ENCODE data around the gene IL18.
"Not testable (repeated sequence)": the region's sequence is repeated elsewhere in the genome, so short reads cannot be mapped to it uniquely, and the experiment has no call there.

IL18 gene

DNA sequence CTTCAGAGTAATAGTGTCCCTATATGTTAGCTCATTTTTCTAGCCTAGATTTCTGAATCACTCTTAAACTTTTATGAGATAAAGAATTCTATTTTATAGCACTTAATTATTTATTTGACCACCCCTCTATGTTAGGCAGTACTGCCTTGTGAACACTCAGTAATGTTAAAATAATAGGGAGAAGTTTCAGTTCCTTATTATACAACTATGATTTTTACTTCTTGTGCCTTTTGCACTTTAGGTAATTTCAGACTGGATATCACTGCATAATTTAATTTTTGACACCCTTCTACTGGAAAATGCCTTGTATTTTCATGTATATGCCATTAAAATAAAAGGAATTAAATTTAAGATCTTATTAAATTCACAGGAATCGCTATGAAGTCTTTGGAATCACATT lies 14.5 kb upstream of the IL18 start:
- Mint-ChIP-seq H3K4me3 (no peak overlapping the region), H3K4me1 (peaks cover 37% of the 10 kb centered on the region), H3K27me3 (peaks cover 14% of the 10 kb centered on the region), H3K27ac (no peak overlapping the region), H3K36me3 (no peaks in the 10 kb centered on the region), H3K9me3 (no peaks in the 10 kb centered on the region)
- ATAC-seq = peak; percentile 25

DNA sequence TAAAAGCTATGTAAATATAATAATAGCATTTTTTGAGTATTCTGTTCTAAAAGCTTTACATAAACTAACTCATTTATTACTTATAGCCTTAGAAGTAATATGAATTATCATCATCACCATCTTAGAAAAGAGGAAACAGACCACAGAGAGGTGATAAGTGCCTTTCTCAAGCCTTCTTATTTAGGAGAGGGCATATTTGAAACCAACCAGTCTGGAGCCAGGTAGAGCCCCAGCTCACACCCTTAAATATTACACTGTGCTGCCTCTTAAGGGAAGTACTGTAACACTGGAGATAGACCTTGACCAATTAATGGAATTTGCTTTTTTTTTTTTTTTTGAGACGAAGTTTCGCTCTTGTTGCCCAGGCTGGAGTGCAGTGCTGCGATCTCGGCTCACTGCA lies 13.7 kb upstream of the IL18 start:
- peaks cover 14% of the 10 kb centered on the region for H3K27me3 Mint-ChIP-seq
- H3K4me1 Mint-ChIP-seq = peaks cover 30% of the 10 kb centered on the region
- H3K36me3 Mint-ChIP-seq = no peaks in the 10 kb centered on the region
- H3K9me3 Mint-ChIP-seq = no peaks in the 10 kb centered on the region
- H3K4me3 Mint-ChIP-seq = no peak overlapping the region
- H3K27ac Mint-ChIP-seq = no peak overlapping the region
- no peak for ATAC-seq

DNA sequence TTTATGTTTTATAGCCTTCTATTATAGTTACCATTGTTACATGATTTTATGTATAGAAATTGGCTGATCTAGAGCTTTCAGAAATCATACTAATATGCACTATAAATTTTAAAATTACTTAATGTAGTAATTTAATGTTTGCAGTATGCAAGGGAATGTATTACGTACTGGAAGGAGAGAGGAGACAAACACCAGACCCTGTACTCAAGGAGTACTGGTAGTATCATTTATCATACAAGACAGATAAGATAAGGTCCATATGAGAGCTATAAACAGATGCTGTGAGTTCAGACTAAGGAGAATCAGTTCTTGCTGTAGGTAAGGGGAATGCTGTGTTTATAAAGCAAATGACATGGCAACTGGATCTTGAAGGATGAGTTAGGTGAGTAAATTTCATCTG lies 12.2 kb upstream of the IL18 start:
- Mint-ChIP-seq H3K27ac (no peak overlapping the region), H3K36me3 (no peaks in the 10 kb centered on the region), H3K4me3 (no peak overlapping the region), H3K4me1 (peaks cover 28% of the 10 kb centered on the region), H3K27me3 (peaks cover 14% of the 10 kb centered on the region), H3K9me3 (no peaks in the 10 kb centered on the region)
- ATAC-seq = no peak

DNA sequence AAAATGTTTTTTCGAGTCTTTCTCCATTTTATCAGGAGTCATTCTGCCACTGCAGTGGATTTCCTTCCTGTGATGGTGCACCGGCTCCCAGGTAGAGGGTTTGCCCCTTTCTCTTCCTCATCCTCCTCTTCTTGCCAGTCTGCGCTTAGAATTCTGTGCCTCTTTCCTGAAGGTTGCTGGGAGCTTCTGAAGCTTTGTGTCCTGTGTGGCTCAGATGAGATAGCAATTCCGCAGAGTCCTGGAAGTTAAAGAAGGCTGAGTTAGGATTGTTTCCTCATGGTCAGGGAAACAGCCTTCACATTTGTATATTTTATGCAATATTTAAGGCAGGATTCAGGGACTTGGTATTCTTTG lies 11.7 kb upstream of the IL18 start:
- no peaks in the 10 kb centered on the region for H3K36me3 Mint-ChIP-seq
- H3K4me1 Mint-ChIP-seq = peaks cover 28% of the 10 kb centered on the region
- H3K4me3 Mint-ChIP-seq = peak overlapping the region; percentile 71
- no peak for ATAC-seq
- H3K27me3 Mint-ChIP-seq = peaks cover 14% of the 10 kb centered on the region
- no peaks in the 10 kb centered on the region for H3K9me3 Mint-ChIP-seq
- H3K27ac Mint-ChIP-seq = peak overlapping the region; percentile 60

DNA sequence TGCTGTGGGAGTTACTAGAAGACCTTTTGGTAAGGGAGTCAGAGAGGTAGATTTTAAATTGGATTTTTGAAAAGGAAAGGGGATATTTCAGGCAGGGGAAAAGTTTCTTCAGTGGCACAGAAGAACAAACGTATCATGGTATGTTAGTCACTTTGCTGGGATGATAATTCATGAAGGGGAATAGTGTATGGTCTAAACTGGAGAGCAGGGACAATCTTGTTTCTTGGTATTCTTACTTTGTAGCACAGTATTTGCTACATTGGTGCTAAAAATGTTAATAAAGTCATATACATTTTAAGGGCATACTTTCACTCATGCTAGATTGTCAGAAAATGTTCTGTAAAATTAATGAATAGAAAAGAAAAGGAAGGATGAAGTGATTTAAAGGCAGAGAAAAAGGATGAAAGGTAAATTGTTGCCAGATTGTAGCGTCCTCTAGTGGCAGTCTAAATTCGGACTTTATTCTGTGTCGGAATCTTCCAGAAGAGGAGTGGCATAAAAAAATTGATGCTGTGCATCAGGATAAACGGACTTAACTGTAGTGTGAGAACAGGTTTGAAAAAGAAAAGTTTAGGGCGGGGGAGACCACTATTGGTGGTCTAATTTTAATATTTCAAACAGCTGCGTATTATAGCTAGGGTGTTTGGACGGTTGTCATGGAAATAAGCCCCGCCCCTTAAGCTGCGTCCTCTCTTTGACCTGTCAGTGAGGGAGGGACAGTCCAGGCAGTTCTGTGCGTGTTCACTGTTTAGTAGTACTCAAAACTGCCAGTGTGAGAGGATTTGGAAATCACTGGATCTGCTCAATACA lies 11.1 kb upstream of the IL18 start, which contains the start of gene BCO2:
BCO2 (plus strand) TSS at position 724 of the 810 bp plus-strand sequence. CDS start 90 bp downstream, outside the sequence.
- H3K27ac Mint-ChIP-seq = peak within 1 kb of the TSS; percentile 60
- H3K27me3 Mint-ChIP-seq = peaks cover 14% of the 10 kb centered on the region
- ATAC-seq = peak; percentile 59
- H3K4me3 Mint-ChIP-seq = peak within 1 kb of the TSS; percentile 71
- H3K9me3 Mint-ChIP-seq = no peaks in the 10 kb centered on the region
- peaks cover 27% of the 10 kb centered on the region for H3K4me1 Mint-ChIP-seq
- H3K36me3 Mint-ChIP-seq = no peaks in the 10 kb centered on the region

DNA sequence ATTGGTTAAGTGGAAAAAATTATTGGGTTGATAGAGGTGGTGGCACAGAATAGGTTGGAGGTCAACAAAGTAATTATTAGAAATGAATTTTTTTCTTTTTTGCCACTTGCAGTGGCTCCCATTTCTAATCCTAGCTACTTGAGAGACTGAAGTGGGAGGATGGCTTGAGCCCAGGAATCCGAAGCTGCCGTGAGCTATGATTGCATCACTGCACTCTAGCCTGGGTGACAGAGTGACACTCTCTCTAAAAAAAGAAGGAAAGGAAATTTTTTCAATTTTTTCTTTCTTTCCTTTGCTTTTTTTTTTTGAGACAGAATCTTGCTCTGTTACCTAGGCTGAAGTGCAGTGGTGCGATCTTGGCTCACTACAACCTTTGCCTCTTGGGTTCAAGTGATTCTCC lies 9.3 kb upstream of the IL18 start:
- no peak overlapping the region for H3K4me3 Mint-ChIP-seq
- no peak for ATAC-seq
- H3K27me3 Mint-ChIP-seq = peaks cover 14% of the 10 kb centered on the region
- H3K9me3 Mint-ChIP-seq = no peaks in the 10 kb centered on the region
- H3K36me3 Mint-ChIP-seq = no peaks in the 10 kb centered on the region
- H3K4me1 Mint-ChIP-seq = peaks cover 12% of the 10 kb centered on the region
- no peak overlapping the region for H3K27ac Mint-ChIP-seq

DNA sequence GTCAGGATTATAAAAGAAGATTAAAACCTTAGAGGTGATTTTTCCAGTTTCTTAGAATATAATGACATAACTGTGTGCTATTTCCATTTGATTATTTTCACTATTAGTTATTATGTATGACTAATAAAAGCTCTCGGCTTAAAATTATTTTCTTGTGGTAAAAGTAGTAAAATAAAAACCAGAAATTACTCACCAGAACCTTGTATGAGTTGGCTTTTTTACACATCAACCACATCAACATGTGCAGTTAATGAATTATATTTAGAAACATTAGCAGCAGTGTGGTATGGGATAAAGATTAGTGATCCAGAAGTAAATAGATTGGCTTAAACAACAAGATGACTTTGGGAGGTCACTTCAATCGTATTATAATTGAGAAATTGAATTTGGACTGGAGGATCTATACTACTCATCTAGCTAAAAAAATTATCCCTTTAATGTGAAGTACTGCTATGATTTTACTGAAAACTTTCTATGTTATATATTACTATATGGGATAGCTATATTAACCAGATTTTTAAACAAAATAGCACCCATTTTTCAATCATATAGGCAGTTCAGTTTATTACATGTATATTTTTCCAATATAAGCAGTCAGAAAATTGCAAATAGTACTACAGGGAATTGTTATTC lies 8.6 kb upstream of the IL18 start:
- Mint-ChIP-seq H3K27me3 (peaks cover 19% of the 10 kb centered on the region), H3K36me3 (no peaks in the 10 kb centered on the region), H3K4me3 (no peak overlapping the region), H3K4me1 (peaks cover 12% of the 10 kb centered on the region), H3K27ac (no peak overlapping the region), H3K9me3 (no peaks in the 10 kb centered on the region)
- ATAC-seq = no peak

DNA sequence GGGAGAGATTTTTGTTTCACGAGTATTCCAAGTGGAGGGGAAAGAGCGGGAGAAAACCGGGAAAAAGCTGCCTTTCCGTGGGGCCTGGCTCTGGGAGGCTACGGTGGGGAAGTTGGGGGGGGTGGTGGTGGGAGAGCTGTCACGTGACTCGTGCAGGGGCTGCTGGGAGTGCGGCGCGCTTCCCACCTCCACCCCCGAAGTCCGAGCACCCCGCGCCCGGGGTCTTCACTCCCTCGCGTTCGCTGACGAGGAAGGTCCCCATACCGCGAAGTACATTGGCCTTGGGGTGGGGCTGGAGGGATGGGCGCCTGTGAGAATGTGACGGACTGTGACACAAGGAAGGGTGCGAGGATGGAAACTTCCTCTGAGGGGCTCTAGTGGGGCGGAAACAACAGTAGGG lies 3.3 kb upstream of the IL18 start, which contains the start of gene TEX12:
TEX12 (plus strand) TSS at position 228 of the 400 bp plus-strand sequence. CDS start 1,897 bp downstream, outside the sequence.
- no peak within 1 kb of the TSS for H3K4me3 Mint-ChIP-seq
- peaks cover 5% of the 10 kb centered on the region for H3K4me1 Mint-ChIP-seq
- no peak for ATAC-seq
- H3K27me3 Mint-ChIP-seq = peaks cover 33% of the 10 kb centered on the region
- no peaks in the 10 kb centered on the region for H3K9me3 Mint-ChIP-seq
- H3K27ac Mint-ChIP-seq = no peak within 1 kb of the TSS
- H3K36me3 Mint-ChIP-seq = peaks cover 2% of the 10 kb centered on the region

DNA sequence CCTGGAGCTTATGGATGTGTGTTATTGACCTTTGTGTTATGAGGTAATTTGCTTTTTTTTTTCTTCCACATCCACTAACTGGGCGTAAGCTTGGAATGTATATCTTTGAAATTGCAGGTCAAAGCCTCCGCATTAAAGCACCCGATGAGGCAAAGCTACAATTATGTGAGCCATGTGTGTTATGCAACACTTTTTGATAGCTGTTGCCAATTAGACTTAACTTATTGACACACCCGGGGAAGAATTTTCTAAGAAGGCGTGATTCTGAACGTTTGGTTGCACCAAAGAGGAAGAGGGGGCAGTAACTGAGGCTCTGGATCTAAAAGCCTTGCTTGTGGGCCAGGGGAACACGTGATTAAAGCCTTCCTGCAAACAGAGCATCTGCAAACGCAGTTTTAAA lies 2.7 kb upstream of the IL18 start:
- ATAC-seq = no peak
- H3K27me3 Mint-ChIP-seq = peaks cover 38% of the 10 kb centered on the region
- H3K4me3 Mint-ChIP-seq = no peak overlapping the region
- no peak overlapping the region for H3K27ac Mint-ChIP-seq
- H3K4me1 Mint-ChIP-seq = peaks cover 5% of the 10 kb centered on the region
- H3K36me3 Mint-ChIP-seq = peaks cover 6% of the 10 kb centered on the region
- no peaks in the 10 kb centered on the region for H3K9me3 Mint-ChIP-seq

DNA sequence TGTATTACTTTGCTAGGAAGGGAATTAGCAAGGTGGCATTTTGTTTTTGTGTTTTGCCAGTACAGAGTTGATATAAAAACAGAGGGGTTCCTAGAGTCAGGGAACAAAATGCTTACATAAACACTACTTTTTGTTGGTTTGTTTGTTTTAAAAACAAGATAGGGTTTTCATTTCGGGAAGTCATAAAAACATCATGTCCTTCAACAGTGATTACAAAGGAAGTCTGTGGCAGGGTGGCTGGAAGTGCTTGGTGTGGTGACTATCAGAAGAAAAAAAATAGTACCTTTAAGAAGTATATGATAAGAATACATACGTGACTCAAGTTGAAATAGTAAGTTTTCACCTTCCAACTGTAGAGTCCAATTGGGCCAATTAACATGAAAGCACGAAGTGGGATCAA lies 1.2 kb upstream of the IL18 start:
- peaks cover 6% of the 10 kb centered on the region for H3K36me3 Mint-ChIP-seq
- no peaks in the 10 kb centered on the region for H3K9me3 Mint-ChIP-seq
- H3K27ac Mint-ChIP-seq = no peak overlapping the region
- H3K27me3 Mint-ChIP-seq = peaks cover 38% of the 10 kb centered on the region
- H3K4me3 Mint-ChIP-seq = no peak overlapping the region
- H3K4me1 Mint-ChIP-seq = peaks cover 9% of the 10 kb centered on the region
- ATAC-seq = no peak

DNA sequence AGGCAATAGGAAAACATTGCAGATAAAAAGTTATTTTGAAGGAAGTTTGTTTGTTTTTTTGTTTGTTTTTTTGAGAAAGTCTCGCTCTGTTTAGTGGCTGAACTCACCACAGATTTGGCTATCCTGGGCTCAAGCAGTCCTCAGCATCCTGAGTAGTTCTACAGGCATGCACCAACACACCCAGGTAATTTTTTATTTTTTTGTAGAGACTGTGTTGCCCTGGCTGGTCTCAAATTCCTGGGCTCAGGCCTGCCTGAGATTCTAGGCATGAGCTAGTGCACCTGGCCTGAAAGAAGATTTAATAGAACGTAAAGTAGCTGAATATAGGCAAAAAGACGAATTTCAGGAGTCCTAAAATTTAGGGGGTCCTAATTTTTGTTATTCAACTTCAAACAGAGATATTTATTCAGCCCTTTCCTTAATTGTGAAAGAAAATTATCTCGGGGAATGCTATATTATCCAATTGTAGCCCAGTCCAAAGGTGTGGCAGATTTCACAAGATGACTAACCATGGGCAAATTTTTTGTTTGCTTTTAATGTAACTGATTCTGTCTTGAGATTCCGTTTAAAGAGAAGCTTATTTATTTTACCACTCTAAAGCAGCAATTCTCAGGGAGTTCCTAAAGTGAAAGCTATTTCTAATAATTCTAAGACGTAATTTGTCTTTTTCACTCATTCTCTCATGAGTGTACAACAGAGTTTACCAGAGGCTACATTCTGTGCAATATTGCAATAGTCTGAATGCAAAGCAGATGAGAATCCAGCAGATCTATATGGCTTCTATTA lies 940 bp downstream of the IL18 start:
- H3K27me3 Mint-ChIP-seq = peaks cover 38% of the 10 kb centered on the region
- H3K27ac Mint-ChIP-seq = no peak overlapping the region
- peaks cover 6% of the 10 kb centered on the region for H3K36me3 Mint-ChIP-seq
- H3K9me3 Mint-ChIP-seq = no peaks in the 10 kb centered on the region
- H3K4me1 Mint-ChIP-seq = peaks cover 21% of the 10 kb centered on the region
- no peak for ATAC-seq
- no peak overlapping the region for H3K4me3 Mint-ChIP-seq

DNA sequence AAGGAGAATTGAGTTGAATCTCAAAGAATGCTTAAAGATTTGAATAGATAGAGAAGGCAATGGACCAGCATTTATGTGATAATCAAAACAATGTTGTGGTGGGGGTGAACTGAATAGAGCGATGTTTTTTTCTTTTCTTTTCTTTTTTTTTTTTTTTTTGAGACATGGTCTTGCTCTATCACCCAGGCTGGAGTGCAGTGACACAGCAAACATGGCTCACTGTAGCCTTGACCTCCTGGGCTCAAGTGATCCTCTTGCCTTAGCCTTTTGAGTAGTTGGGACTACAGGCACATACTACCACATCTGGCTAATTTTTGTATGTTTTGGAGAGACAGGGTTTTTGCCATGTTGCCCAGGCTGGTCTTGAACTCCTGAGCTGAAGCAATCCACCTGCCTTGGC lies 1.7 kb downstream of the IL18 start:
- not testable (repeated sequence) for H3K36me3 Mint-ChIP-seq, H3K27ac Mint-ChIP-seq, ATAC-seq, H3K9me3 Mint-ChIP-seq, H3K4me3 Mint-ChIP-seq
- Mint-ChIP-seq H3K4me1 (peaks cover 21% of the 10 kb centered on the region), H3K27me3 (peaks cover 30% of the 10 kb centered on the region)

DNA sequence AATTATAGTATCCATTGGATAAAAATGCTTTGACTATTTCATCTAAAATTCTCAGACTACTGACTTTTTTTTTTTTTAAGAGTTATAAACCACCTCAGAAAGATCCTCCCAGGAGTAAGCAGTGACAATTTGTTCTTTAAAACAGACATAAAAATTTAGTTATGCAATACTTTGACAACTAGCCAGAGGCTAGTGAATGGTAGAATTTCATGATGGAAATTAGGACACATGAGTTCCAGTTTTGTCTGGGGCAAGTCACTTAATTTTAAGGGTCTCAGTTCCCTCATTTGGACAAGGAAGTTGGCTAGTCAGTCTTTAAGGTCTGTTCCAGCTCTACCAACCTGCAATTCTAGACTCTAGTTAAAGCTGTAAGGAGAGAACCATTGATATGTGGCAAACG lies 2.9 kb downstream of the IL18 start:
- Mint-ChIP-seq H3K36me3 (peaks cover 6% of the 10 kb centered on the region), H3K4me1 (peaks cover 21% of the 10 kb centered on the region), H3K27ac (no peak overlapping the region), H3K9me3 (no peaks in the 10 kb centered on the region), H3K27me3 (peaks cover 29% of the 10 kb centered on the region), H3K4me3 (no peak overlapping the region)
- ATAC-seq = no peak

DNA sequence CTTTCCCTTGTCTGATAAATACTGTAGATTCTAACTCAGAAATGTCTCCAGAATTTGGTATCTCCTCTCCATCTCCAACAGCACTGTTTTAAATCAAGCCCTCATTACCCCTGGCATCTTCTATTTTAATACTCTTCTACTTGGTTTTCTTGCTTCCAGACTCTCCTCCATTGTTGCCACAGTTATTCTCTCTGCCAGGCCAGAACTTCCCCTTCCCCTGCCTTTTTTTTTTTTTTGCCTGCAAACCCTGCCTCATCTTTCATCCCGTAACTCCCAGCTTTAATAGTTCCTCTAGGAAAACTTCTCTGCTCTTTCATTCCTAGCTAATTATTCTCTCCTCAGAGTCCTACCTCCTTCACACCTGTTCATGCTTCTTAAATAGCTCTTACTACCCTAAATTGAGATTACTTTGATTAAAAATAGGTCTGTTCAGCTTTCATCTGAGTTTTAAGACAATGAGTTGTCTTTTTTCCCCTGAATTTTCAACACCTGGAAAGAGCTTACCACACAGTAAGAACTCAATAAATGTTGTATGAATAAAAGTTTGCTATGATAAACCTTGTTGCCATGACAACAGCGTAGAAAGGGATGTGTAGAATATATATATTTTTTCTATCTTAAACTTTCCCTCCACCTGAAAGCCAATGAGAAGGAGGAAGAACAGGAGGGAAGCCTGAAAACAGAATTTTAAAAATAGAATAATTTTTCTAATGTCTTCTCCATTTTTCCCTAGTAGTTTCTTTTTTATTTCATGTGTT lies 3.6 kb downstream of the IL18 start:
- no peak overlapping the region for H3K4me3 Mint-ChIP-seq
- no peak for ATAC-seq
- H3K9me3 Mint-ChIP-seq = no peaks in the 10 kb centered on the region
- peaks cover 29% of the 10 kb centered on the region for H3K27me3 Mint-ChIP-seq
- no peak overlapping the region for H3K27ac Mint-ChIP-seq
- peaks cover 21% of the 10 kb centered on the region for H3K4me1 Mint-ChIP-seq
- H3K36me3 Mint-ChIP-seq = peaks cover 6% of the 10 kb centered on the region

Data from stimulated activated memory B cell treated with anti-CD40 and anti-IgM and Interleukin-4, amounts not matched to agents 10 μg/mL and 1 μg/mL and 100 μg/mL, for 72 hours (primary cell).